ENCODE results near the gene MGAT5B. TPM values are rescaled to one million over a fixed set of nuclear protein-coding genes. Genes with fewer than 3 reads are reported as not detected.
"Not testable (repeated sequence)": the region's sequence is repeated elsewhere in the genome, so short reads cannot be mapped to it uniquely, and the experiment has no call there.

Gene MGAT5B
- polyA plus RNA-seq, 5 donors, result 0.82 to 2.3 (median 1.1) TPM

- DNase-seq, result no peak
These were observed 81.9 kb downstream of the MGAT5B start for GRCh38 chr17:76949913-76950695.

- no peak for DNase-seq
These were observed 83.2 kb downstream of the MGAT5B start for GRCh38 chr17:76951375-76951905.

- no peak for DNase-seq
These were observed 84.2 kb downstream of the MGAT5B start for GRCh38 chr17:76952402-76952801.

DNA sequence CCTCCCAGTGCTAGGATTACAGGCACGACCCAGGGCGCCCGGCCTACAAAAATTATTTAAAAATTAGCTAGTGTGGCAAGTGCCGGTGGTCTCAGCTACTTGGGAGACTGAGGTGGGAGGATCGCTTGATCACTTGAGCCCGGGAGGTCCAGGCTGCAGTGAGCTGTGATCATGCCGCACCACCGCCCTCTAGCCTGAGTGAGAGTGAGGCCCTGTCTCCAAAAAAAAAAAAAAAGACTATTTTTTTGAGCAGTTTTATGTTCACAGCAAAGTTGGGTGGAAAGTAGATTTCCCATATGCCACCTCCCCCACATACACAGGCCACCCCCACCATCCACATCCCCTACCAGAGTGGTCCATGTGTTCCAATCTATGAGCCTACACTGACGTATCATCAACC is 84.9 kb downstream of the MGAT5B start:
- DNase-seq, result no peak

GRCh38 chr17:76953946-76954345 is 85.7 kb downstream of the MGAT5B start:
- DNase-seq, result no peak

DNA sequence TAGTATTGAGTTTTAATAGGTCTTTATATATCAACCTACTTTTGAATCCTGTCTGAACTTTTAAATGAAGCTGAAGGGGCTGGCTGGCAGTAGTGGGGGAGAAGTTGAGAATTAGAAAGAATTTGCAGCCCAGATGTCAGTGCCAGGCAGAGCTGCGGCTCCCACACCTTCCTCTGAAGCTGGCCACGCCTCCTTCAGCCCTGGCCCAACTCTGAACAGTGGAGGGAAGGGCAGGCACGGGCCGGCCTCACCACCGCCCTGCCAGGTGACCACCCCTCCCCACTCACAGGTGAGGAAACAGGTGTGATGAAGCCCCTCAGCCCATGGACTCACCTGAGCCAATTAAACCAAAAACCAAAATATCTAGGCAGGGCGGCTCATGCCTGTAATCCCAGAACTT is 87.0 kb downstream of the MGAT5B start:
- DNase-seq, result no peak

- DNase-seq, result no peak
These were observed 88.8 kb downstream of the MGAT5B start for GRCh38 chr17:76956846-76957540.

DNA sequence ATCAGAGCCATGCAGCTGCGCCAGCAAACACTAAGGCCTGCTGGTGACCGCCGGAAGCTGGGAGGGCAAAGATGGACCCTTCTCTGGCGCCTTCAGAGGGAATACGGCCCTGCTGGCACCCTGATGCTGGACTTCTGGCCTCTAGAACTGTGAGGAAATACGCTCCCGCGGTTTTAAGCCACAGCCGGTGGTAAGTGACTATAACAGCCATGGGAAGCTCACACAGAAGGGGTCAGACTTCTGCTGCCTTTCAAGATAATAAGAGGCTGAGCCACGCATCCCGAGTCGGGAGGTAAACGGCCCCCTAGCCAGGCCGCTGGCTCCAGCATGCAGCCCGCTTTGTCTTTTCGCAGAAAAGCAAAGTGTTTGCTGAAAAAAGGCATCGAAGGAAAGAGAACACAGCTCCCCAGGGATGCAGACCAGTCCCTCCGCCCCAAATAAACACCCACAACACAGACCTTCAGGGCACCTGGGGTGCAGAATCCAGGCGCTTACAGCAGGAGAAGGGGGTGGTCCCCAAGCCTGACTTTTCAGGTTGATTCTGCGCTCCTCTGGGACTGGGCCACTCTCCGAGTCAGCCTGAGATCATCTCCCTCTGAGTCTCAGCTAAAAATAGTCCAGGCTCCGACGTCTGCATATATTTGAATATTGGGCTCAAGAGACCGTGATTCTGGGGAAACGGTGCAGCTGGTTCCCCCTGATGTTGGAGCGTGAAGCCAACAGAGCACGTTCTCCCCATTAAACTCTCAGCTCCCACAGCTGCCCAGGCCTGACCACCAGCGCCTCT is 89.7 kb downstream of the MGAT5B start:
- no peak for DNase-seq

DNA sequence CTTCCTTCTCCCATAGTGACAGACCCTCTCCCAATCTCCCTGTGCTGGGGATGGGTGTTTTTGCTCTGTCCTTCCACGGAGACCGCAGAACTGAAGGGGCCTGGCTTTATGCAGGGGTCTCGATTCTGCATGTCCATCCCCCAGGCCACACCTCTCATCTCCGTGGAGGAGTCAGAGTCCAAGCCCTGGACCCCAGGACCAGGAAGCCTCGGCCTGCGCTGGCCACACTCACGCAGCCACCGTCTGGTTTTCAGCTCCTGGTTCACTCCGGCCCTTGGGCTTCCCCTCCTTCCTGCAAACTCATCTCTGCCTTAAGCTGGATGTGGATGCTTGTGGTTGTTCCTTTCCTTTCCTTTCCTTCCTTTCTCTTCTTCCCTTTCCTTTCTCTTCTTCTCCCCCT is 90.8 kb downstream of the MGAT5B start:
- DNase-seq, result no peak

- DNase-seq, result no peak
These were observed 93.7 kb downstream of the MGAT5B start for GRCh38 chr17:76961869-76962268.

- DNase-seq, result no peak
These were observed 94.7 kb downstream of the MGAT5B start for GRCh38 chr17:76962858-76963257.

- DNase-seq, result no peak
These were observed 97.8 kb downstream of the MGAT5B start for GRCh38 chr17:76966016-76966415.

- DNase-seq, result no peak
These were observed 98.4 kb downstream of the MGAT5B start for GRCh38 chr17:76966486-76967181.

GRCh38 chr17:76967762-76968161 is 99.6 kb downstream of the MGAT5B start:
- DNase-seq, result no peak

DNA sequence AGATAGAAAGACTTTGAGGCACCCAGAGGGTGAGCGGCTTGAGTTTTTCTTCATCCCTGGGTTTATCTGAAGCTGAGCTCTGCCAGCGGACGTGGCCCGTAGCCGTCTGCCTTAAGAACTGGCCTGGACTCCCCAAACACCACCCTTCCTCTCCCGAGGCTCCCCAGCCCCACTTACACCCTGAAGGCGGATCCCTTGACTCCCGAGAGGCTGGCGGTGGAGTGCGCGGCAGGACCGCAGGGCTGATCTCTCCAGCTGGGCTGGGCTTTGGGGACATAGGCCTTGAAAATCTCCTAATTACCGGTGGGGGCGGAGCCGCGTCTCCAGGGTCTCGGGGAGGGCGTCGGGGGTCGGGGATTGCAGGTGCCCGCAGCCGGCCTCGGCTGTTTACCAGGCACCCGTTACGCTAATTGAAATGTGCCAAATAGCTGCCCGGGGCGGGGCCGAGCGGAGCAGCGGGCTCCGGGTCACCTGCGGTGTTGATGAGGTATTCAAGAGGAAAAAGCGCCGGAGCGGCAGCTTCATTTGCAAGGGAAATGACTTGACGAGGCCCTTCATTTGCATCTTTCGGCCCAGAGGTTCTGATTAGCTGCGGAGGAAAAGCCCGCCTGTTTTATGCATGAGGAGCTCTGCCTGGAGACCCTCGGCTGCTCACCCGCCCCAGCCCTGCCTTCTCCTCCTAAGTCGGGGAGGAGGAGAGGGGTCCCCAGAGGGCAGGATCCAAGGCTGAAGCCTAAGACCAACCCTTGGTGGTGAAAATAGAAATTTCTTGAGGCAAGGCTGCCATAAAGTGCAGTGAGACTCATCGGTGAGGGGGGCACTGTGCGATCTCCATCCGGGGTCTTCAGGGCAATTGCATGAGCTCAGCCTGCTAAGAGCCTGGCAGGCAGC is 100.7 kb downstream of the MGAT5B start:
- DNase-seq, result peak; percentile 34 to 42

GRCh38 chr17:76969598-76970172 is 101.5 kb downstream of the MGAT5B start:
- no peak for DNase-seq

GRCh38 chr17:76970228-76970627 is 102.0 kb downstream of the MGAT5B start:
- not testable (repeated sequence) for DNase-seq

DNA sequence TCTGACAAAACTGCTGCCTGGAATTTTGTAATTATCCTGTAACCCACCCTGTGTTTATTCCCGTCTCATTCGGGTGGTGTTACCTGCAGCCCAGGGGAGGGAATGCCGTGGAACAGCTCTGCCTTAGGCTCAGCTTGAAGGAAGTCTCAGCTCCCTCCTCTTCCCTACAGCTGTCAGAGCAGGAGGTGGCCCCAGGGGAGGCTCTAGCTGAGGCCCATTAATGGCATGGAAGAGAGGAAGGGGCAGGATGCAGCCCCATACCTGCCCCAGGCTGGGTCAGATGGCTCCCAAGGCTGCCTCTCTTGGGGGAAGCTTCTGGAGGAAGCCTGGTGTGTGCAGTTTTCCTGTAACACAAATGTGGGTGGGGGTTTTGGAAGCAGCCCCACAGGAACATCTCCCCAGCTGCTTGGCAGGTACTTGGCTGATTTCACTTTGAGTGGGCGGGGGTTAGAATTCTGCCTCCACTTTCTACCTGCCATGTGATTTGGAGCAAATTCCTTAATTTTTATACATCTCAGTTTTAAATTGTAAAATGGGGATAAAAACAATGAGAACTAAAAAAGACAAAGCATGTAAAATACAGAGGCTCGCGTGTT is 103.9 kb downstream of the MGAT5B start:
- no peak for DNase-seq

DNA sequence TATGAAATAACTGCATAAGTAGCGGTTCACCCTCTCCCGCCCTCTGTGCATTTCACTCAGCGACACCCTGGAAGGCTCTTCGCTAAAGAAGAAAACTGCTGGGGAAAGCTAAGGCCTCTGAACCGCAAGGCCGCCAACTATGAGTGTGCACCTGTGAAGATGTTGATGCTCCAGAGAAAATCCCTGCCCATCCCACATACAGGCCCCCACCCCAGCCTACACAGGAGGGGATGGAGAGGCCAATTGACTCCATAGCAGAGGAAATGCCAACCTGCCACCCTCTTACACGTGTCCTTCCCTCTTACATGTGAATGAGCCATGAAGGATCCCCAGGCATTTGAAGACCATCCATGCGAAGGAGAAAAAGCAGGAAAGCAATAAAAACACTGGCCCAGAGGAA is 104.8 kb downstream of the MGAT5B start:
- DNase-seq, result no peak

GRCh38 chr17:76974721-76975120 is 106.5 kb downstream of the MGAT5B start:
- DNase-seq, result no peak

All from right lung (tissue), 5 donors.